Activated T-cell treated with anti-CD3 and anti-CD28 coated beads, Interleukin-2, amount 50 U/mL, for 4 hours (primary cell): ENCODE measurements around the gene SH3GL3. TPM values are rescaled to one million over a fixed set of nuclear protein-coding genes. Genes with fewer than 3 reads are reported as not detected.

Source experiments
- ATAC-seq, 2 donors: fragments of 200-7000 bp; cut with Tn5 transposase; one replicate each; pipeline ENCODE4 v1.10.0; 2021
- DNase-seq: peaks from one replicate; pipeline ENCODE4 v3.0.0-alpha.2; 2020
- H3K27me3 Mint-ChIP-seq: one replicate; pipeline ENCODE4 v1.8.0; 2021; ENCODE audit warnings: low read depth, mixed read lengths
- H3K36me3 Mint-ChIP-seq: one replicate; pipeline ENCODE4 v1.8.0; 2022; ENCODE audit warnings: mixed read lengths; ENCODE audit not compliant: insufficient read depth
- H3K4me1 Mint-ChIP-seq: one replicate; pipeline ENCODE4 v1.8.0; 2021; ENCODE audit warnings: low read depth, mixed read lengths
- H3K4me3 Mint-ChIP-seq: one replicate; pipeline ENCODE4 v1.8.0; 2021; ENCODE audit warnings: mild to moderate bottlenecking, moderate library complexity, mixed read lengths
- H3K9me3 Mint-ChIP-seq: one replicate; pipeline ENCODE4 v1.8.0; 2021; ENCODE audit warnings: mixed read lengths
- total RNA-seq, 3 donors: library from RNA; stranded (reverse); gene quantifications; one replicate each; pipeline ENCODE4 v1.2.1, GENCODE V29; 2021

Gene SH3GL3
- total RNA-seq, 3 donors from 2014 or later, result not detected

DNA sequence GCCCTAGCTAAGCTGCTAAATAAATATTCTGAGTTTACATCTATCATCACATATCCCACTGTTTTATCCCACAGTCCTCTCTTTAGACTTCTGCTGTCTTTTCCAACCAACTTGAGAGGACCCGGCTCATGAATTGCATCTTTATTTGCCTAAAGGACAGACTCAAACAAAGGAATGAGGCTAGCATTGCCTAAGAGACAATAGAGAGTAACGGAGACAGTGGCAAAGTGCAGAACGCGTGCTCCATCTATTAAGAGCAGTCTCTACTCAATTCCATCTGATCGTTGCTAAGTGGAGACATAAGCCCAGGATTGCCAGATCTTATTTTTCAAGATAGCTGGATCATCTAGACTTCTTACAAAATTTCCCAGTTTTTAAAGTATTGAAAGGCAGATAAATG lies 209.1 kb downstream of the SH3GL3 start:
- H3K36me3 Mint-ChIP-seq, result no peaks in the 10 kb centered on the region
- H3K4me1 Mint-ChIP-seq, result no peaks in the 10 kb centered on the region
- no peaks in the 10 kb centered on the region for H3K9me3 Mint-ChIP-seq
- peaks cover 36% of the 10 kb centered on the region for H3K27me3 Mint-ChIP-seq
- no peak overlapping the region for H3K4me3 Mint-ChIP-seq
- ATAC-seq (no peak), DNase-seq (no peak)

DNA sequence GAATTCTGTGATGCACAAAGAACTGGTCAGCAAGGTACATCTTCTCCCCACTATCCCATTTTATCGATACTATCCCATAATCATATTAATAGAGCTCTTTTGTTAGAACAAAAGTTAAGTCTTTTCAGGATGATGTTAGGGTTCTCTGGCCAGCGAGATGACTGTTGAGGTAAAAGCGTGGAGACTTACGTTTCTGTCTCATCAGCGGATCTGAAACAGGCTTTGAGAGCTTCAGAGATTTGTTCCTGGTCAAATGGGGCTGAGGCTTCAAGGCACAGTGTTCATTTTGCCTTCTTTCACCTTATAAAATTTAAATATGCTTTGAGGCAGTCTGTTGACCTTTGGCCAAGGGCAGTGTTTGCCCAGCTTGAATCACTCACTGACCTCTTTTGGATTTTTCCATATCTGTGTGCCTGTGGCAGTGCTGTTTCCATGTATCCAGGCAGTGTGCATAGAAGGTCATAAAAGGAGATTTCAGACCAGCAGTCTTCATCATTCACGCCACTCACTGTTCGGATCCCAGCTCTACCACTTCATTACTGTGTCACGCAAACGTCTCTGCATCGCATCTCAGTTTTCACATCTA lies 209.9 kb downstream of the SH3GL3 start:
- no peaks in the 10 kb centered on the region for H3K9me3 Mint-ChIP-seq
- no peaks in the 10 kb centered on the region for H3K4me1 Mint-ChIP-seq
- peaks cover 32% of the 10 kb centered on the region for H3K27me3 Mint-ChIP-seq
- no peaks in the 10 kb centered on the region for H3K36me3 Mint-ChIP-seq
- DNase-seq, result no peak
- ATAC-seq, result no peak
- H3K4me3 Mint-ChIP-seq, result no peak overlapping the region

DNA sequence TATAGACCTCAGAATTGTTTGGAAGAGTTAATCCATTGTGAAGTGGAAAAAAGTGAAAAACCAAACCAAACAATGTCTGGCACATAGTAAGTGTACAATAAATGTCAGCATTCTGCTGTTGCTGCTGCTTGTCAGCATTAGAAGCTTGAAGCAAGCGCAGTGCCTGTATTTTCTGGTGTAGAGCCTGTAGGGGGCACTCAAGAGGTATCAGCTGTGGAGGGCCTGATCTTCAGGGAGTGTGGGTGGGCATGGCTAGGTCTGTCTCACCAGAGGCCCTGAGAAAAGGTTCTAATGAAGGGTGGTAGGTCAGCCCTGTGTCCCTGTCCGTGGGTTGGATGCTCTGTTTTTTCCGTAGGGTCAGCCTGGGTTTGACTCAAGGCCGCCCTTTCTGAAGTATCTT lies 210.4 kb downstream of the SH3GL3 start:
- Mint-ChIP-seq H3K9me3 (no peaks in the 10 kb centered on the region), H3K4me3 (no peak overlapping the region), H3K4me1 (no peaks in the 10 kb centered on the region), H3K27me3 (peaks cover 28% of the 10 kb centered on the region), H3K36me3 (no peaks in the 10 kb centered on the region)
- no peak for DNase-seq
- no peak for ATAC-seq

DNA sequence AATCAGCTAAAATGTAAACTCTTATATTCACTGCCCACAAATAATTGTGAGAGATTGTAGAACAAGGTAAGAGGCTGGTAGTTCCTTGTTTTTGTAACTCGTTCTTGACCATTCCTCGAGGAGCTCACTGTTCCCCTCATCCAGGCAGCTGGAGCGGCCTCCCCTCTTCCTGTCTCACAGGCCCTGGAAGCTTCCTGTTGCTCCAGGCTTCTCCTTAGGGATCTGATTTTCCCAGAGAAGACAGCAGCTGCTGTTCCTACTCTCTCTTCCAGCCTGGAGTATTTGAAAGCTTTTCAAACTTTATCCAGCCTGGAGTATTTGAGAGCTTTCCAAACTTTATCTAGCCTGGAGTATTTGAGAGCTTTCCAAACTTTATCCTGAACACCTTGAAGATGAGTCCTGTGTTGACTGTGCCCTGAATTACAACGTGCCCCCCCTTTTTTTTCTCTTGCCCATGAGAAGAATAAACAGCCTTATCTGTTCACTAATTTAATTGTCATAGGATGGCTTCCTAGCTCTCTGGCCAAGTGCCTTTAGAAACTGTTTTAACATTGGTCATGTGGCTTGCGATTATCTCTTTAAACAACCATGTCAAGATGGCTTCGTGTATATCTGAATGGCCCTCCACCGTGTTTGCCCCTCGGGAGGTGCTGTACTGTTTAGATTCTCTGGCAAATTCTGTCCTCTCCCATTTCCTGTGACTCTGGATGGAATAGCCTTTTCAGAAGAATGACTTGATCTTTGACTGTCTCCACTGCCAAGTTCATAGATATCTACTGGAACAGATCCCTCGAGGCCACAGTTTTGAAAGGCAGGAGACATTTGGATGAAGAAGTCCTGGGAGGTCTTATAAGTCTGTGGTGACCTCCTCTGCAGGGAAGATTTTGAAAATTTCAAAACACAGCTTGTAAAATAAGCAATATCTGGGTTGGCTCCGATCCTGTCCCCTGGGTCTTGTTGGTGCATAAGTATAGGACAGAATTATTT lies 211.6 kb downstream of the SH3GL3 start:
- no peaks in the 10 kb centered on the region for H3K4me1 Mint-ChIP-seq
- peaks cover 4% of the 10 kb centered on the region for H3K9me3 Mint-ChIP-seq
- no peak for ATAC-seq
- no peak for DNase-seq
- no peak overlapping the region for H3K4me3 Mint-ChIP-seq
- peaks cover 20% of the 10 kb centered on the region for H3K27me3 Mint-ChIP-seq
- no peaks in the 10 kb centered on the region for H3K36me3 Mint-ChIP-seq

DNA sequence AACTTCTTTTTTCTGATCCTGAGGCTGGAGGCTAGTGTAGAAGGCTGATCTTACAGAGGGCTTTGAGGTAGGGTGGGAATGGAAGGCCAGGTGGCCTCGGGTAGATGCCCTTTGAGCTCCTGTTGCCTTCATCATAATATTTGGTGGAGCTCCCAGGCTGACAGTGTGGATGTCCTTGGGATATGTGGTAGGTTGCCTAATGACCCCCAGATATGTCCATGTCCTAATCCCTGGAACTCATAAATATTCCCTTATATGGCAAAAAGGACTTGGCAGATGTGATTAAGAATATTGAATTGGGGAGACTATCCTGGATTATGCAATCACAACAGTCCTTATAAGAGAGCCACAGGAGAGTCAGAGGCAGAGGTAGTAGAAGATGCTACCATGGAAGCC lies 212.3 kb downstream of the SH3GL3 start:
- ATAC-seq (no peak), DNase-seq (no peak)
- Mint-ChIP-seq H3K9me3 (peaks cover 4% of the 10 kb centered on the region), H3K36me3 (no peaks in the 10 kb centered on the region), H3K4me1 (no peaks in the 10 kb centered on the region), H3K27me3 (peaks cover 20% of the 10 kb centered on the region), H3K4me3 (no peak overlapping the region)

DNA sequence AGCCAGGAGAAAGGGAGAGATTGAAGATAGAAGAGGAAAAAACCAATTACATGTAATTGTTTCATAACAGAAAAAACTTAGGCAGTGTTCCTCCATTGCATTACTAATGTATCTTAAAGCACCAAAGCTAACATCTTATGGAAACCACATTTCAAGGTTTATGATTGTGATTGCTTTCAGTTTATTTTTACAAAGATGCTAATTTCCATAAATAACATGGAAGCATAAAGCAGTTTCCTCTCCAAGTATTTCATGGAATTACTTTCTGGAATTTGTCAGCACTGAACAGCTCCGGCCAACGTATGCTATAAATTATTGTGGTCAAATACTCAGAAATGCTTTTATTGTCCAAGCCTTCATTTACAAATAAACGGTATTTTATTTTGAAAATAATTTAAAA lies 218.3 kb downstream of the SH3GL3 start:
- Mint-ChIP-seq H3K4me1 (no peaks in the 10 kb centered on the region), H3K4me3 (no peak overlapping the region), H3K27me3 (peaks cover 2% of the 10 kb centered on the region), H3K9me3 (peaks cover 4% of the 10 kb centered on the region), H3K36me3 (no peaks in the 10 kb centered on the region)
- DNase-seq (no peak), ATAC-seq (no peak)

Other genes starting within 250 kb of the SH3GL3 start
- gene HDGFL3, start 239.5 kb upstream of the SH3GL3 start, total RNA-seq, result 10 to 100 TPM in 1 of 3 donors, 1 to 10 TPM in 2; 3.4 to 10.9 (median 3.9) TPM
- gene BNC1, start 162.7 kb upstream of the SH3GL3 start, total RNA-seq, result not detected
- not detected for gene ADAMTSL3, start 206.8 kb downstream of the SH3GL3 start, total RNA-seq